Measurements from ENCODE around the gene MYO18A.
"Not testable (repeated sequence)": the region's sequence is repeated elsewhere in the genome, so short reads cannot be mapped to it uniquely, and the experiment has no call there.

Gene MYO18A

GRCh38 chr17:29180034-29180787, at the start of gene MYO18A:
MYO18A (minus strand) TSS chr17:29180398; CDS start chr17:29166940, 13,458 bp downstream.
- DNase-seq = no peak

GRCh38 chr17:29225396-29225795, 45.2 kb upstream of the MYO18A start:
- DNase-seq = no peak

GRCh38 chr17:29221338-29221737, 41.1 kb upstream of the MYO18A start:
- not testable (repeated sequence) for DNase-seq

GRCh38 chr17:29219378-29220047, 39.3 kb upstream of the MYO18A start:
- no peak for DNase-seq

- no peak for DNase-seq
Measured at GRCh38 chr17:29216856-29217255, 36.7 kb upstream of the MYO18A start.

- DNase-seq = no peak
Measured at GRCh38 chr17:29216181-29216580, 36.0 kb upstream of the MYO18A start.

GRCh38 chr17:29215717-29216116, 35.5 kb upstream of the MYO18A start:
- DNase-seq = no peak

GRCh38 chr17:29215174-29215573, 35.0 kb upstream of the MYO18A start:
- DNase-seq = no peak

GRCh38 chr17:29214215-29215146, 34.3 kb upstream of the MYO18A start:
- no peak for DNase-seq

GRCh38 chr17:29212681-29213121, 32.5 kb upstream of the MYO18A start:
- DNase-seq = no peak

GRCh38 chr17:29212094-29212631, 32.0 kb upstream of the MYO18A start:
- DNase-seq = no peak

- DNase-seq = no peak
Measured at GRCh38 chr17:29210879-29211278, 30.7 kb upstream of the MYO18A start.

GRCh38 chr17:29209073-29209472, 28.9 kb upstream of the MYO18A start:
- DNase-seq = no peak

- no peak for DNase-seq
Measured at GRCh38 chr17:29207975-29208374, 27.8 kb upstream of the MYO18A start.

GRCh38 chr17:29205047-29205446, 24.8 kb upstream of the MYO18A start:
- no peak for DNase-seq

- DNase-seq = not testable (repeated sequence)
Measured at GRCh38 chr17:29204068-29204804, 24.0 kb upstream of the MYO18A start.

- DNase-seq = no peak
Measured at GRCh38 chr17:29197516-29198272, 17.5 kb upstream of the MYO18A start.

GRCh38 chr17:29196769-29197515, 16.7 kb upstream of the MYO18A start:
- DNase-seq = no peak

GRCh38 chr17:29195465-29196081, 15.4 kb upstream of the MYO18A start:
- no peak for DNase-seq

- no peak for DNase-seq
Measured at GRCh38 chr17:29194669-29195068, 14.5 kb upstream of the MYO18A start.
